KMS-11 (cell line): ENCODE results near the gene SPATA46.

Experiments used
- H2AFZ ChIP-seq: fragments of 200-600 bp; sonication (generic); 2 replicates; pipeline ENCODE4 v1.6.1; 2016; ENCODE audit warnings: antibody characterized with exemption, mixed run types, low read depth
- H3K27ac ChIP-seq: fragments of 200-600 bp; sonication (generic); 2 replicates; pipeline ENCODE4 v1.6.1; 2016; ENCODE audit warnings: mild to moderate bottlenecking, mixed run types
- H3K27me3 ChIP-seq: fragments of 200-600 bp; sonication (generic); 2 replicates; pipeline ENCODE4 v1.6.1; 2017; ENCODE audit warnings: mild to moderate bottlenecking, low read depth, mixed run types, moderate library complexity; ENCODE audit not compliant: insufficient read depth
- H3K36me3 ChIP-seq: fragments of 200-600 bp; sonication (generic); 2 replicates; pipeline ENCODE4 v1.6.1; 2017; ENCODE audit warnings: mild to moderate bottlenecking, mixed run types; ENCODE audit not compliant: insufficient read depth
- H3K4me1 ChIP-seq: fragments of 200-600 bp; sonication (generic); 2 replicates; pipeline ENCODE4 v1.6.1; 2016; ENCODE audit warnings: mild to moderate bottlenecking, low read depth, mixed run types; ENCODE audit not compliant: poor library complexity, severe bottlenecking
- H3K4me2 ChIP-seq: fragments of 200-600 bp; sonication (generic); 2 replicates; pipeline ENCODE4 v1.7.0; 2016; ENCODE audit warnings: mild to moderate bottlenecking, mixed run types
- H3K4me3 ChIP-seq: fragments of 200-600 bp; sonication (generic); IDR thresholded peaks from 2 replicates; pipeline ENCODE4 v1.6.1; 2017; ENCODE audit warnings: low read depth, low read length, mixed read lengths; ENCODE audit not compliant: insufficient read depth
- H3K79me2 ChIP-seq: fragments of 200-600 bp; sonication (generic); 2 replicates; pipeline ENCODE4 v1.6.1; 2016; ENCODE audit warnings: low read depth, mixed run types; ENCODE audit not compliant: insufficient read depth
- H3K9ac ChIP-seq: fragments of 200-600 bp; sonication (generic); 2 replicates; pipeline ENCODE4 v1.6.1; 2016; ENCODE audit warnings: mild to moderate bottlenecking, mixed run types
- H4K20me1 ChIP-seq: fragments of 200-600 bp; sonication (generic); 2 replicates; pipeline ENCODE4 v1.6.1; 2016; ENCODE audit warnings: mild to moderate bottlenecking, mixed run types; ENCODE audit not compliant: insufficient read depth
- TF ChIP-seq, protein P1 (sequence below): fragments of 200-600 bp; sonication (generic); conservative IDR thresholded peaks from 2 replicates; pipeline ENCODE4 v1.6.1; 2017; ENCODE audit warnings: low read depth, mild to moderate bottlenecking, antibody characterized with exemption, low read length, moderate library complexity, mixed read lengths

The SPATA46 gene

DNA sequence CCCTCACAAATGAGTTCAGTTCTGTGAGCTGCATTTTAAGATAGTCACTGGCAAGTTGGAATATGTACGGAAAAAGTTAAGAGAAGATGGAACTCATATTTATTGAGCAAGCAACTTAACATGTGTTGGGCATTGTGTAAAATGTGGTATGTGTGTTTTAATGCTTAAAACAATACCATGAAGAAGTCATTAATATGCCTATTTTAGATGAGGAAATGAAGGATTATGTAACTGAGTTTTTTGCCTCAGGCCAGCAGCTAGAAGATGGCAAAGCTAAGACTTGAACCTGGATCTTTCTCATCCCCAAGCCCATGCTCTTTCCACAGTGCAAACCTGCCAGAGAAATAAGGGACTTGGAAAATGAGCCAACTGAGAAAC, 48.9 kb downstream of the SPATA46 start:
- H3K36me3 ChIP-seq = no peaks in the 10 kb centered on the region
- no peak overlapping the region for H3K4me2 ChIP-seq

GRCh38 chr1:162327144-162327787, 49.4 kb downstream of the SPATA46 start:
- Histone ChIP-seq H3K36me3 (no peaks in the 10 kb centered on the region), H2AFZ (no peak overlapping the region), H3K4me3 (no peak overlapping the region), H3K4me2 (no peak overlapping the region), H3K4me1 (peaks cover 37% of the 10 kb centered on the region), H3K9ac (no peak overlapping the region), H3K27ac (no peak overlapping the region), H4K20me1 (no peaks in the 10 kb centered on the region), H3K79me2 (no peaks in the 10 kb centered on the region), H3K27me3 (no peaks in the 10 kb centered on the region)
- TF ChIP-seq, protein P1, sequence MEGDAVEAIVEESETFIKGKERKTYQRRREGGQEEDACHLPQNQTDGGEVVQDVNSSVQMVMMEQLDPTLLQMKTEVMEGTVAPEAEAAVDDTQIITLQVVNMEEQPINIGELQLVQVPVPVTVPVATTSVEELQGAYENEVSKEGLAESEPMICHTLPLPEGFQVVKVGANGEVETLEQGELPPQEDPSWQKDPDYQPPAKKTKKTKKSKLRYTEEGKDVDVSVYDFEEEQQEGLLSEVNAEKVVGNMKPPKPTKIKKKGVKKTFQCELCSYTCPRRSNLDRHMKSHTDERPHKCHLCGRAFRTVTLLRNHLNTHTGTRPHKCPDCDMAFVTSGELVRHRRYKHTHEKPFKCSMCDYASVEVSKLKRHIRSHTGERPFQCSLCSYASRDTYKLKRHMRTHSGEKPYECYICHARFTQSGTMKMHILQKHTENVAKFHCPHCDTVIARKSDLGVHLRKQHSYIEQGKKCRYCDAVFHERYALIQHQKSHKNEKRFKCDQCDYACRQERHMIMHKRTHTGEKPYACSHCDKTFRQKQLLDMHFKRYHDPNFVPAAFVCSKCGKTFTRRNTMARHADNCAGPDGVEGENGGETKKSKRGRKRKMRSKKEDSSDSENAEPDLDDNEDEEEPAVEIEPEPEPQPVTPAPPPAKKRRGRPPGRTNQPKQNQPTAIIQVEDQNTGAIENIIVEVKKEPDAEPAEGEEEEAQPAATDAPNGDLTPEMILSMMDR = no peak

More for the DNA sequence above, 48.9 kb downstream of the SPATA46 start:
- Histone ChIP-seq H3K27me3 (no peaks in the 10 kb centered on the region), H3K4me3 (no peak overlapping the region), H3K4me1 (peaks cover 37% of the 10 kb centered on the region), H2AFZ (no peak overlapping the region), H3K9ac (no peak overlapping the region), H3K79me2 (no peaks in the 10 kb centered on the region), H3K27ac (no peak overlapping the region), H4K20me1 (no peaks in the 10 kb centered on the region)
- TF ChIP-seq, protein P1 = no peak

GRCh38 chr1:162326559-162326958, 50.1 kb downstream of the SPATA46 start:
- no peaks in the 10 kb centered on the region for H3K79me2 ChIP-seq
- TF ChIP-seq, protein P1 = no peak
- H3K4me1 ChIP-seq = peaks cover 37% of the 10 kb centered on the region
- H4K20me1 ChIP-seq = no peaks in the 10 kb centered on the region
- no peaks in the 10 kb centered on the region for H3K36me3 ChIP-seq
- no peak overlapping the region for H2AFZ ChIP-seq
- H3K9ac ChIP-seq = no peak overlapping the region
- no peak overlapping the region for H3K27ac ChIP-seq
- H3K4me3 ChIP-seq = no peak overlapping the region
- no peak overlapping the region for H3K4me2 ChIP-seq
- H3K27me3 ChIP-seq = no peaks in the 10 kb centered on the region

DNA sequence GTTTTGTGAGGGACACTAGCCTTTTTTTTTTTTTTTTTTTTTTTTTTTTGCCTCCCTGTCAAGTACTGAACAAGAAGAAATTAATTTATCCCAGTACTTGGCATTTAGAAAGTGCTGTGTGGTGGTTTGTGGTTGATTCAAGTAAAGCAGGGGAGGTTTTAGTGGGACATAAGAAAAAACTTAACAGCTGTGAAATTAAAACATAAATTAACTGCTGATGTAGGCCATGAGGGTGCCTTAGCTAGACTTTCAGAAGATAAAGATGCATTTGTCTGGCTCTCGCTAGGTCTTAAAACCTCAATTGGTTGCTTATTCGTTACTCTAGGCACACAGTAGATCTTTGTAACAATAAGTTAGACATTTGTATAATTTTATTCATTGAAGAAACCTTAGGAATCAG, 52.3 kb downstream of the SPATA46 start:
- Histone ChIP-seq H2AFZ (0 out of 2 replicates have a peak overlapping the region, but pooled peaks have one; percentile 3), H4K20me1 (no peaks in the 10 kb centered on the region), H3K4me2 (peak overlapping the region; percentile 76), H3K4me3 (peak overlapping the region; percentile 66), H3K27me3 (no peaks in the 10 kb centered on the region), H3K79me2 (no peaks in the 10 kb centered on the region), H3K9ac (no peak overlapping the region; the same call in 1 of the 2 replicates), H3K27ac (peak overlapping the region; percentile 7; the same call in 1 of the 2 replicates), H3K36me3 (no peaks in the 10 kb centered on the region), H3K4me1 (peaks cover 37% of the 10 kb centered on the region)
- TF ChIP-seq, protein P1 = no peak
